K562 (cell line): Measurements from ENCODE around the gene BRME1. TPM values are rescaled to one million over a fixed set of nuclear protein-coding genes. Genes with fewer than 3 reads are reported as not detected.
A peak's percentile ranks its signal among the peaks of the same experiment; 100 is the strongest.

Experiments
- E2F6 ChIP-seq, 2 experiments: IDR thresholded peaks; 2 replicates each; pipeline ENCODE4 v1.6.1; 2011; ENCODE audit warnings: borderline replicate concordance in 1 of 2, control low read depth in 1 of 2, low read depth in 1 of 2, low read length in 1 of 2, mild to moderate bottlenecking in 1 of 2, mixed read lengths in 1 of 2, moderate library complexity in 1 of 2; ENCODE audit not compliant: insufficient read depth in 1 of 2, insufficient read length in 1 of 2, poor library complexity in 1 of 2, severe bottlenecking in 1 of 2; ENCODE audit errors: extremely low read depth in 1 of 2
- HDAC8 ChIP-seq: fragments of 450-650 bp; IDR thresholded peaks from 2 replicates; pipeline ENCODE4 v1.6.1; 2016; ENCODE audit warnings: mild to moderate bottlenecking, missing genetic modification characterization, moderate library complexity, missing compliant biosample characterization
- RAD51 ChIP-seq: fragments of 450-650 bp; IDR thresholded peaks from 2 replicates; pipeline ENCODE4 v1.7.1; 2016; ENCODE audit warnings: low read depth, mild to moderate bottlenecking, borderline replicate concordance
- RBM25 ChIP-seq: fragments of 200-400 bp; formaldehyde crosslinking; IDR thresholded peaks from 2 replicates; pipeline ENCODE4 v1.6.1; 2018; ENCODE audit warnings: low read length, low read depth, moderate library complexity; ENCODE audit not compliant: severe bottlenecking
- SMARCE1 ChIP-seq: fragments of 450-650 bp; IDR thresholded peaks from 2 replicates; pipeline ENCODE4 v1.7.1; 2016; ENCODE audit warnings: mild to moderate bottlenecking
- TCFL5 ChIP-seq: fragments of 250-450 bp; sonication (Bioruptor Pico); conservative IDR thresholded peaks from 2 replicates; pipeline ENCODE4 v1.6.1; 2021; ENCODE audit warnings: mild to moderate bottlenecking, moderate library complexity, matching md5 sums
- TEAD1 ChIP-seq, 2 experiments: fragments of 450-650 bp in 1 of 2; sonication (generic) in 1 of 2; formaldehyde crosslinking; IDR thresholded peaks; 2 replicates each; pipeline versions ENCODE4 v1.4.0 to v1.8.0; 2020 to 2022; ENCODE audit warnings: mild to moderate bottlenecking in 2 of 2, missing genetic modification reagents in 1 of 2
- USF1 ChIP-seq: sonication (generic); formaldehyde crosslinking; IDR thresholded peaks from 2 replicates; pipeline ENCODE4 v1.9.0; 2022; ENCODE audit warnings: mild to moderate bottlenecking, missing genetic modification reagents
- ZNF780A ChIP-seq: fragments of 250-450 bp; sonication (Bioruptor Pico); IDR thresholded peaks from 2 replicates; pipeline ENCODE4 v1.5.0; 2021; ENCODE audit warnings: mild to moderate bottlenecking
- polyA plus RNA-seq, 8 experiments: library from polyadenylated mRNA; depleted of rRNA in 4 of 8; stranded (reverse) in 5 of 8; unstranded in 3 of 8; fragments of >200 nt; fragmentation: Nextera tagmentation in 2 of 8; fragmentation: Illumina TruSeq in 1 of 8; extraction: Ambion mirVana in 2 of 8; extraction: Trizol in 1 of 8; gene quantifications; 2 replicates each; pipeline versions ENCODE4 v1.2.1 to v1.2.3, GENCODE V29; 2011 to 2014; ENCODE audit warnings: inconsistent platforms in 1 of 8, missing spikeins in 1 of 8
- total RNA-seq, 7 experiments: library from RNA; depleted of rRNA in 6 of 7; stranded (reverse); fragments of >200 nt in 6 of 7; fragmentation: Illumina TruSeq in 2 of 7; extraction: Trizol in 2 of 7; gene quantifications; 2 replicates each; pipeline versions ENCODE4 v1.2.1 to v1.2.3, GENCODE V29; 2011 to 2021; ENCODE audit warnings: low replicate concordance in 1 of 7

Gene BRME1
- total and polyA plus RNA-seq, 9 of the 15 experiments (the other 6 are each of a cell fraction or from before 2014, with no cell fraction given) = 0.75 to 6.1 (median 3.6) TPM

GRCh38 chr19:13942023-13942684 is 36.2 kb upstream of the BRME1 start (continued):
- TF ChIP-seq E2F6 (IDR thresholded peaks at IDR 0.05; ENCODE audit: borderline replicate concordance in 1 of 2, extremely low read depth in 1 of 2, insufficient read depth in 1 of 2, insufficient read length in 1 of 2, low read depth in 1 of 2, low read length in 1 of 2, poor library complexity in 1 of 2, severe bottlenecking in 1 of 2) = no peak
- no peak for TF ChIP-seq TCFL5 (CRISPR knock-in tag)
- TF ChIP-seq USF1 (CRISPR knock-in tag) = peak; percentile 89
- TF ChIP-seq RAD51 = peak; percentile 81
- no peak for TF ChIP-seq TEAD1 (CRISPR knock-in tag; IDR thresholded peaks at IDR 0.05)
- peak; percentile 12 for TF ChIP-seq RBM25
- no peak for TF ChIP-seq HDAC8 (tag)
- TF ChIP-seq SMARCE1 = no peak
- TF ChIP-seq ZNF780A (CRISPR knock-in tag) = no peak
